HuH-7.5 (cell line): Measurements from ENCODE around the gene SMPDL3B.
"Not testable (repeated sequence)": the region's sequence is repeated elsewhere in the genome, so short reads cannot be mapped to it uniquely, and the experiment has no call there.

ENCODE experiments used
- DNase-seq: peaks from one replicate; pipeline ENCODE4 v3.0.0; 2011; ENCODE audit warnings: low spot score

The SMPDL3B gene

GRCh38 chr1:27970401-27970800 is 35.6 kb downstream of the SMPDL3B start:
- no peak for DNase-seq

GRCh38 chr1:27971674-27972073 is 36.9 kb downstream of the SMPDL3B start:
- no peak for DNase-seq

- DNase-seq: no peak
Measured at GRCh38 chr1:27972141-27972540, 37.3 kb downstream of the SMPDL3B start.

- no peak for DNase-seq
Measured at GRCh38 chr1:27973771-27974416, 39.1 kb downstream of the SMPDL3B start.

- no peak for DNase-seq
Measured at GRCh38 chr1:27974417-27974781, 39.6 kb downstream of the SMPDL3B start.

GRCh38 chr1:27979151-27979858 is 44.5 kb downstream of the SMPDL3B start:
- DNase-seq: no peak

- DNase-seq: no peak
Measured at GRCh38 chr1:27979859-27980201, 45.0 kb downstream of the SMPDL3B start.

- DNase-seq: no peak
Measured at GRCh38 chr1:27980216-27980845, 45.5 kb downstream of the SMPDL3B start.

- DNase-seq: no peak
Measured at GRCh38 chr1:27981145-27981544, 46.3 kb downstream of the SMPDL3B start.

GRCh38 chr1:27990920-27991537 is 56.2 kb downstream of the SMPDL3B start:
- no peak for DNase-seq

- no peak for DNase-seq
Measured at GRCh38 chr1:27992276-27992675, 57.5 kb downstream of the SMPDL3B start.

GRCh38 chr1:27993241-27993640 is 58.4 kb downstream of the SMPDL3B start:
- no peak for DNase-seq

GRCh38 chr1:27994060-27994459 is 59.3 kb downstream of the SMPDL3B start:
- no peak for DNase-seq

- DNase-seq: not testable (repeated sequence)
Measured at GRCh38 chr1:27994526-27994925, 59.7 kb downstream of the SMPDL3B start.

- DNase-seq: no peak
Measured at GRCh38 chr1:27999055-27999454, 64.3 kb downstream of the SMPDL3B start.

- no peak for DNase-seq
Measured at GRCh38 chr1:28002600-28002999, 67.8 kb downstream of the SMPDL3B start.

- DNase-seq: not testable (repeated sequence)
Measured at GRCh38 chr1:28003117-28003516, 68.3 kb downstream of the SMPDL3B start.
